NT2/D1 (cell line): ENCODE measurements around the gene ARHGAP42.
"Not testable (repeated sequence)": the region's sequence is repeated elsewhere in the genome, so short reads cannot be mapped to it uniquely, and the experiment has no call there.

Source experiments
- DNase-seq: peaks from one replicate; pipeline ENCODE4 v3.0.0-alpha.2; 2011; ENCODE audit warnings: low read depth, low spot score
- H3K27me3 ChIP-seq: 2 replicates; pipeline ENCODE4 v1.6.0; 2011; ENCODE audit warnings: mild to moderate bottlenecking; ENCODE audit not compliant: insufficient read length, insufficient read depth
- H3K36me3 ChIP-seq: 2 replicates; pipeline ENCODE4 v1.6.1; 2011; ENCODE audit warnings: mild to moderate bottlenecking, low read length, mixed read lengths; ENCODE audit not compliant: insufficient read depth, insufficient read length
- H3K4me1 ChIP-seq: 2 replicates; pipeline ENCODE4 v1.5.1; 2011; ENCODE audit not compliant: insufficient read depth, insufficient read length
- H3K4me3 ChIP-seq: 2 replicates; pipeline ENCODE4 v1.5.1; 2011; ENCODE audit warnings: low read depth; ENCODE audit not compliant: insufficient read length
- H3K9ac ChIP-seq: 2 replicates; pipeline ENCODE4 v1.6.0; 2011; ENCODE audit warnings: low read depth; ENCODE audit not compliant: insufficient read length
- H3K9me3 ChIP-seq: 2 replicates; pipeline ENCODE4 v1.5.1; 2011; ENCODE audit warnings: mild to moderate bottlenecking, low read length; ENCODE audit not compliant: insufficient read depth
- SUZ12 ChIP-seq: IDR thresholded peaks from 2 replicates; pipeline ENCODE4 v1.6.1; 2011; ENCODE audit not compliant: insufficient read length, insufficient read depth; ENCODE audit errors: extremely low read depth
- YY1 ChIP-seq: IDR thresholded peaks from 2 replicates; pipeline ENCODE4 v1.6.1; 2011; ENCODE audit not compliant: insufficient read length, insufficient read depth
- ZNF274 ChIP-seq: IDR thresholded peaks from 2 replicates; pipeline ENCODE4 v1.6.1; 2011; ENCODE audit warnings: mild to moderate bottlenecking, low read depth, low read length

ARHGAP42 gene

GRCh38 chr11:100738701-100739270 is 51.7 kb downstream of the ARHGAP42 start:
- Histone ChIP-seq H3K4me1 (no peaks in the 10 kb centered on the region), H3K36me3 (no peaks in the 10 kb centered on the region), H3K4me3 (no peak overlapping the region), H3K9me3 (no peaks in the 10 kb centered on the region), H3K9ac (no peak overlapping the region), H3K27me3 (no peaks in the 10 kb centered on the region)
- TF ChIP-seq ZNF274 (no peak), SUZ12 (no peak), YY1 (no peak)
- DNase-seq: no peak

GRCh38 chr11:100739666-100740065 is 52.6 kb downstream of the ARHGAP42 start:
- no peak for DNase-seq
- no peak overlapping the region for H3K4me3 ChIP-seq

GRCh38 chr11:100740440-100740839 is 53.4 kb downstream of the ARHGAP42 start:
- Histone ChIP-seq H3K9me3 (no peaks in the 10 kb centered on the region), H3K9ac (no peak overlapping the region), H3K4me3 (no peak overlapping the region), H3K36me3 (no peaks in the 10 kb centered on the region), H3K27me3 (no peaks in the 10 kb centered on the region), H3K4me1 (no peaks in the 10 kb centered on the region)
- DNase-seq: no peak
- TF ChIP-seq YY1 (no peak), SUZ12 (no peak), ZNF274 (no peak)

More at GRCh38 chr11:100739666-100740065, 52.6 kb downstream of the ARHGAP42 start:
- H3K9me3 ChIP-seq: no peaks in the 10 kb centered on the region
- H3K36me3 ChIP-seq: no peaks in the 10 kb centered on the region
- no peaks in the 10 kb centered on the region for H3K4me1 ChIP-seq
- TF ChIP-seq SUZ12 (no peak), YY1 (no peak), ZNF274 (no peak)
- no peak overlapping the region for H3K9ac ChIP-seq
- H3K27me3 ChIP-seq: no peaks in the 10 kb centered on the region

DNA sequence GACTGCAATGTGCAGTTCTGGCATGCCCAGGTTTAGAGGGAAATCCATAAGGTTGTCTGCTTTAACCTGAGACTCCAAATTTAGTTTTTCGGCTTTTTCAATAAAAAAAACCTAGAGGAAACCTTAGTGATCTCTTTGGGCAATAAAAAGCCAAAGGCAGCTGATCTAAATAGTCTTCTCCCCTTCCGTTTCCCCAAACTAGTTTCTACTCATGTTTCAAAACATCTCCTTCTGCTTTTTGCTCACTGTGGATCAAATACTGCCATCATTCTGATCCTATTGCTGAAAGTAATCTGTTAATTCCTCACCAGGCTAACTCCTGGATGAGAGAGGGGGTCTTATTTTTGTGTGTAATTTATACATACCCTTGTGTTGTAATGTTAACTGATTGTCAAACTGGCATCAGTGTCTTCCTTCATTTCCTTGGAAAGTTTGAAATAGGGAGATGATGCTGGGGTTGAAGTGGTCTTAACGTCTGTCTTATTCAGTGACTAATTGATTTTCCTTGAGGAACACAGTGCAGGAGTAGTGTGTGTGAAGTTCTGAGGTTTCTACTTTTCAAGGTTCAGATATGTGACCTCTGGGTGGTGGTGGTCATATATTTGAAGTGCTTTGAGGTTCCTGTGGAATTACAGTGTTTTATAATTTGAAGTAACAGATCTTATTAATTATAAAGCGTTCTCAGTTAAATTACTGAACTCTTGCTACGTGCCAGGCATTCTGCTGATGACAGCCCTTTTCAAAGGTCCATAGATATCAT is 55.0 kb downstream of the ARHGAP42 start:
- no peaks in the 10 kb centered on the region for H3K9me3 ChIP-seq
- H3K4me3 ChIP-seq: no peak overlapping the region
- DNase-seq: no peak
- no peaks in the 10 kb centered on the region for H3K4me1 ChIP-seq
- no peaks in the 10 kb centered on the region for H3K36me3 ChIP-seq
- TF ChIP-seq YY1 (no peak), ZNF274 (no peak), SUZ12 (no peak)
- no peaks in the 10 kb centered on the region for H3K27me3 ChIP-seq
- H3K9ac ChIP-seq: no peak overlapping the region

DNA sequence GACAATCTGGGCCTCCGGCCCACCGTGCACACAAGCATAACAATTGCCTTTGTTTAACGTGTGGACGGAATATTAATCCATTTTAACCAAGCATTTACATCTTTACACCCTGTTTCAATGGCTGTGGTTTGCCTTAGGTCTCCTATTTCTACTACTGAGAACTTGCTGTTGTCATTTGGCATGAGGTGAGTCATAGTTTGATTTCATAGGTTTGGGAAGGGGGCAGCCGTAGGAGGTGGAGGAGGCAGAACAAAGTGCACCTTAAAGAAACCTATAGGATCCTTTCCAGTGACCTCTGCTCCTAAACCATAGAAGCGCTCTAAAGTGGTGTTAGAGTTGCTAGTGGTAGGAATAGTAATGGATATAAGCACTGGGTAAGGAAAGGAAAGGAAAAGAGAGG is 59.4 kb downstream of the ARHGAP42 start:
- TF ChIP-seq ZNF274 (no peak), YY1 (no peak)
- Histone ChIP-seq H3K36me3 (peaks cover 2% of the 10 kb centered on the region), H3K27me3 (no peaks in the 10 kb centered on the region), H3K9ac (no peak overlapping the region), H3K4me1 (no peaks in the 10 kb centered on the region), H3K9me3 (peaks cover 9% of the 10 kb centered on the region), H3K4me3 (no peak overlapping the region)
- DNase-seq: no peak

DNA sequence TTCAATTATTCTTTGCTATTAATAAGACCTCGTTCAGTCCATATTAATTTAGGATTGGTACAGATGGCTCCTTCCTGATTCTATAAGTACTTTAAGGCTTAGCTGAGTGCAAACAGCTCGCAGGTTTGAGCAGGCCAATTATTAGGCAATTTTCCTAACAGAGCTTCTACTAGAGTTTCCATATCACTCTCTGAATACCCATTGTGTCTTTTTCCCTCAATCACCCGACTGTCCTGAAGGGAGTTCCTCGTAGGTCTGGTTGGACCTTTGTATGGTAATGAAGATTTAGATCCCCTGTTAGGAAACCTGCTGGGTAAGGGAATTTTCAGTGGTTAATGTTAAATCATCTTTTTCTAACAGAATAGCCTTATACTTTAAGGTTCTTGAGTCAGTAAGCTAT is 61.1 kb downstream of the ARHGAP42 start:
- H3K27me3 ChIP-seq: no peaks in the 10 kb centered on the region
- peaks cover 3% of the 10 kb centered on the region for H3K4me1 ChIP-seq
- no peak overlapping the region for H3K4me3 ChIP-seq
- H3K9me3 ChIP-seq: peaks cover 9% of the 10 kb centered on the region
- no peak overlapping the region for H3K9ac ChIP-seq
- no peak for DNase-seq
- H3K36me3 ChIP-seq: peaks cover 2% of the 10 kb centered on the region
- TF ChIP-seq SUZ12 (no peak), ZNF274 (no peak), YY1 (no peak)

GRCh38 chr11:100749887-100750565 is 62.9 kb downstream of the ARHGAP42 start:
- H3K27me3 ChIP-seq, H3K9ac ChIP-seq, H3K4me3 ChIP-seq, H3K36me3 ChIP-seq, H3K9me3 ChIP-seq, DNase-seq, H3K4me1 ChIP-seq: not testable (repeated sequence)

DNA sequence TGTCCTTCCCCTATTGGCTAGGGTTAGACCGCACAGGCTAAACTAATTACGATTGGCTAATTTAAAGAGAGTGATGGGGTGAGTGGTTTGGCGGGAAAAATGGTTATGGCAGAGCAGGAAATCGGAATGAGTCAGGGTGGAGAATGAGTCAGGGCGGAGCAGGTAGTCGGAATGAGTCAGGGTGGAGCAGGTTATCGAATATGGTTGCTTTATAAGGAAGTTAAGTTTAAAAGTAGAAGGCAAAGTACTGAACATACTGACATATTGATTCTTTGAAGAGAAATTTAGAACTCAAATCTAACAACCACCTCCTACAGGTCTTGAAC is 63.4 kb downstream of the ARHGAP42 start:
- H3K9ac ChIP-seq, H3K4me1 ChIP-seq: not testable (repeated sequence)

More for the DNA sequence above, 63.4 kb downstream of the ARHGAP42 start:
- DNase-seq, H3K36me3 ChIP-seq, H3K9me3 ChIP-seq, H3K27me3 ChIP-seq, H3K4me3 ChIP-seq: not testable (repeated sequence)
